A673 (cell line): Measurements from ENCODE around the gene APOA4. TPM values are rescaled to one million over a fixed set of nuclear protein-coding genes. Genes with fewer than 3 reads are reported as not detected.

Source experiments
- BruUV-seq: library from RNA; stranded (reverse); fragments of 400-500 nt; replicated peaks from 2 replicates; lab custom pipeline; 2021; lab: Mats Ljungman, UMichigan
- CTCF ChIA-PET: fragments of 300-600 bp; sonication (Branson Sonifier 250); formaldehyde crosslinking; loops from one replicate; lab custom pipeline; 2022; ENCODE audit warnings: antibody characterized with exemption; lab: Charles Lee
- POLR2A ChIA-PET: fragments of 300-600 bp; sonication (Branson Sonifier 250); formaldehyde crosslinking; loops from one replicate; lab custom pipeline; 2022; ENCODE audit warnings: antibody characterized with exemption; ENCODE audit not compliant: low non-redundant PET; lab: Charles Lee
- DNase-seq: peaks from one replicate; pipeline ENCODE4 v3.0.0-alpha.2; 2015; ENCODE audit warnings: low spot score
- H3K27ac ChIP-seq: fragments of 200-600 bp; sonication (generic); 2 replicates; pipeline ENCODE4 v1.5.1; 2016; ENCODE audit warnings: mixed run types, low read depth, mild to moderate bottlenecking, mixed read lengths, antibody characterized with exemption, low read length; ENCODE audit not compliant: poor library complexity, severe bottlenecking
- H3K27me3 ChIP-seq: fragments of 200-600 bp; sonication (generic); replicated peaks from 2 replicates; pipeline ENCODE4 v1.6.1; 2017; ENCODE audit warnings: mixed run types, low read depth, mild to moderate bottlenecking, mixed read lengths, antibody characterized with exemption, low read length; ENCODE audit not compliant: insufficient read depth, poor library complexity
- H3K36me3 ChIP-seq: fragments of 200-600 bp; sonication (generic); 2 replicates; pipeline ENCODE4 v1.6.1; 2016; ENCODE audit warnings: mixed run types, mild to moderate bottlenecking, mixed read lengths, antibody characterized with exemption, low read length; ENCODE audit not compliant: insufficient read depth, poor library complexity, severe bottlenecking
- H3K4me1 ChIP-seq: fragments of 200-600 bp; sonication (generic); 2 replicates; pipeline ENCODE4 v1.6.1; 2017; ENCODE audit warnings: mixed run types, mild to moderate bottlenecking, mixed read lengths, antibody characterized with exemption, low read length; ENCODE audit not compliant: insufficient read depth, poor library complexity, severe bottlenecking
- H3K4me3 ChIP-seq: fragments of 200-600 bp; sonication (generic); 2 replicates; pipeline ENCODE4 v1.5.1; 2016; ENCODE audit warnings: low read depth, mixed run types, mild to moderate bottlenecking, mixed read lengths, low read length; ENCODE audit not compliant: poor library complexity, severe bottlenecking
- H3K9me3 ChIP-seq: fragments of 200-600 bp; sonication (generic); 2 replicates; pipeline ENCODE4 v1.6.1; 2016; ENCODE audit warnings: mixed run types, low read depth, mild to moderate bottlenecking, mixed read lengths, antibody characterized with exemption, low read length; ENCODE audit not compliant: poor library complexity, severe bottlenecking
- EZH2 ChIP-seq: fragments of 200-600 bp; sonication (generic); IDR thresholded peaks from 2 replicates; pipeline ENCODE4 v1.6.1; 2017; ENCODE audit warnings: borderline replicate concordance, low read depth, mild to moderate bottlenecking, mixed read lengths, antibody characterized with exemption, low read length; ENCODE audit not compliant: poor library complexity, severe bottlenecking
- intact Hi-C: fragments of 100-400 bp; cut with micrococcal nuclease; formaldehyde crosslinking; loops from one replicate; pipeline ENCODE4 v1.10.0; 2022; ENCODE audit not compliant: unreplicated experiment
- total RNA-seq: library from RNA; stranded (reverse); gene quantifications from 2 replicates; pipeline ENCODE4 v1.2.3, GENCODE V29; 2021
- TF ChIP-seq, protein P1 (sequence below): fragments of 300-800, 200-600 bp; sonication (generic); conservative IDR thresholded peaks from 2 replicates; pipeline ENCODE4 v1.5.1; 2017; ENCODE audit warnings: low read depth, mild to moderate bottlenecking, antibody characterized with exemption, low read length, moderate library complexity, mixed read lengths

Gene APOA4
- total RNA-seq, 1 experiment from 2014 or later, result not detected

DNA sequence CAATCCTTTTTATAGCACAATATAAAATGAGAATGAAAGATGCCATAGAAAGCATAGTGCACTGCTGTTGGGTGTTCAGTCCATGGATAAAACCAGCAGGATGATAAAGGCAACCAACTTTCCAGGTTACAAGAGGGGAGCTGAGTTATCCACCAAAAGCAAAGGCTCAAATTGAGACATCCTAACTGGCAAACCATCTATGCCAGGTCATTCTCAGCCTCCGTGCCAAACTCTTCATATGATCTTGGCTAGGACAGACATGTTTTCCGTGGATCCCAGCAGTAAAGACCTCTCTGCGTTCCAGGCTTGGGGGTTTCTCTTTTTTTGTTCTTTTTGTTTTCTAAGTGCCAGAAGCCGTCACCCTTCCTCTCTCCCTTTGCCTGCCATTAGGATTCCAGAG lies 21.6 kb upstream of the APOA4 start:
- H3K9me3 ChIP-seq, result no peaks in the 10 kb centered on the region
- H3K36me3 ChIP-seq, result peaks cover 53% of the 10 kb centered on the region
- POLR2A ChIA-PET, result no interaction called here
- no peaks in the 10 kb centered on the region for H3K4me1 ChIP-seq
- no peak for DNase-seq
- H3K27me3 ChIP-seq, result no peaks in the 10 kb centered on the region
- H3K27ac ChIP-seq, result no peak overlapping the region
- TF ChIP-seq, protein P1, sequence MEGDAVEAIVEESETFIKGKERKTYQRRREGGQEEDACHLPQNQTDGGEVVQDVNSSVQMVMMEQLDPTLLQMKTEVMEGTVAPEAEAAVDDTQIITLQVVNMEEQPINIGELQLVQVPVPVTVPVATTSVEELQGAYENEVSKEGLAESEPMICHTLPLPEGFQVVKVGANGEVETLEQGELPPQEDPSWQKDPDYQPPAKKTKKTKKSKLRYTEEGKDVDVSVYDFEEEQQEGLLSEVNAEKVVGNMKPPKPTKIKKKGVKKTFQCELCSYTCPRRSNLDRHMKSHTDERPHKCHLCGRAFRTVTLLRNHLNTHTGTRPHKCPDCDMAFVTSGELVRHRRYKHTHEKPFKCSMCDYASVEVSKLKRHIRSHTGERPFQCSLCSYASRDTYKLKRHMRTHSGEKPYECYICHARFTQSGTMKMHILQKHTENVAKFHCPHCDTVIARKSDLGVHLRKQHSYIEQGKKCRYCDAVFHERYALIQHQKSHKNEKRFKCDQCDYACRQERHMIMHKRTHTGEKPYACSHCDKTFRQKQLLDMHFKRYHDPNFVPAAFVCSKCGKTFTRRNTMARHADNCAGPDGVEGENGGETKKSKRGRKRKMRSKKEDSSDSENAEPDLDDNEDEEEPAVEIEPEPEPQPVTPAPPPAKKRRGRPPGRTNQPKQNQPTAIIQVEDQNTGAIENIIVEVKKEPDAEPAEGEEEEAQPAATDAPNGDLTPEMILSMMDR, result no peak
- TF ChIP-seq EZH2, result no peak
- intact Hi-C loops, result no loop called here
- CTCF ChIA-PET, result no interaction called here
- no peak overlapping the region for H3K4me3 ChIP-seq
- no TSS peak for BruUV-seq

DNA sequence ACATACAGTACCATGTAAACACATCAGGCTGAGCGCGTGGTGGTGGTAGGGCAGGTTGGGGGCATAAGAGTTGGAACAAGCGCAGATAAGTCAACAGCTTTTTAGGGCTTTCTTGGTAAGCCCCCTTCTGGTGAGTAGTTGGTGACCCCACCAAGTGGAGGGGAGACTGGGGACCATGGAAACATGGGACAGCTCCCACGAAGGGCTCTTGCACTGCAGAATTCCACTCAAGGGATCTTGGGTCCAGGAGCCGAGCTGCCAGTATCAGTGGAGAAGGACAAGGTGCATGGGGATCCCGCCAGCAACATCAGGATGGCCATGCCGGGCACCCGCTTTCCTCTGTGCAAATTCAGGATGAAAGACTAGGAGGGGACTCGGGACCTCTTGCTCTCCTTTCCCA lies 20.6 kb upstream of the APOA4 start:
- BruUV-seq, result no TSS peak

DNA sequence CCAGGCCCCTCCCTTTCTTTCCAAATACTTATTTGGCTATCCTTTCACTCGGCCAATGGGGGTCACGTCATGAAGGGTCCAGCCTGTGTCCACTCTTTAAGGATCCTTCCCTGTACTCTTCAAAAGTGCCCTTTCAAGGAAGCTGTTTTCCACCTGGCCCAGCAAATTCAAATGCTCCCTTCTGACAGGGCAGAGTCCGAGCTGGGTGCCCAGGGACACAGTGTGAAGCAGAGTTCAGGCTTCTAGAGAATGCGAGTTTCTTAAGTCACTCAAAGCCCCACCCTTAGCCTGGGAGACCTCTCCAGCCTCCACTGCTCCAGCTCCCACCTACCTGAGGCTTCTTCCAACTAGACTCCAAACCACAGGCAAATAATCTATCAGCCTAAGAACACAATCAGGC lies 19.8 kb upstream of the APOA4 start:
- CTCF ChIA-PET, result no interaction called here
- BruUV-seq, result no TSS peak
- Histone ChIP-seq H3K9me3 (no peaks in the 10 kb centered on the region), H3K36me3 (peaks cover 44% of the 10 kb centered on the region), H3K27ac (no peak overlapping the region), H3K4me3 (no peak overlapping the region), H3K27me3 (no peaks in the 10 kb centered on the region), H3K4me1 (no peaks in the 10 kb centered on the region)
- DNase-seq, result no peak
- intact Hi-C loops, result no loop called here
- TF ChIP-seq, protein P1, result no peak
- TF ChIP-seq EZH2, result no peak
- POLR2A ChIA-PET, result no interaction called here

More for the DNA sequence above, 20.6 kb upstream of the APOA4 start:
- Histone ChIP-seq H3K27ac (no peak overlapping the region), H3K36me3 (peaks cover 49% of the 10 kb centered on the region), H3K27me3 (no peaks in the 10 kb centered on the region), H3K4me3 (no peak overlapping the region), H3K9me3 (no peaks in the 10 kb centered on the region), H3K4me1 (no peaks in the 10 kb centered on the region)
- intact Hi-C loops, result no loop called here
- POLR2A ChIA-PET, result no interaction called here
- DNase-seq, result no peak
- CTCF ChIA-PET, result no interaction called here
- no peak for TF ChIP-seq EZH2
- TF ChIP-seq, protein P1, result no peak
